ENCODE data around the gene SPSB2.

SPSB2 gene

GRCh38 chr12:6832125-6832524 is 41.0 kb downstream of the SPSB2 start:
- DNase-seq (ENCODE audit: low read depth): no peak

GRCh38 chr12:6831450-6831995 is 41.6 kb downstream of the SPSB2 start:
- DNase-seq (ENCODE audit: low read depth): no peak

GRCh38 chr12:6830999-6831398 is 42.1 kb downstream of the SPSB2 start:
- no peak for DNase-seq (ENCODE audit: low read depth)

GRCh38 chr12:6830286-6830890 is 42.7 kb downstream of the SPSB2 start:
- DNase-seq (ENCODE audit: low read depth): no peak

GRCh38 chr12:6829536-6830220 is 43.4 kb downstream of the SPSB2 start:
- no peak for DNase-seq (ENCODE audit: low read depth)

GRCh38 chr12:6828781-6829535 is 44.1 kb downstream of the SPSB2 start:
- DNase-seq (ENCODE audit: low read depth): peak; percentile 27

GRCh38 chr12:6827982-6828780 is 44.9 kb downstream of the SPSB2 start, which contains the start of gene P3H3:
P3H3 (plus strand) TSS chr12:6828407; CDS start chr12:6828441, 34 bp downstream.
- DNase-seq (ENCODE audit: low read depth): no peak

GRCh38 chr12:6827437-6827911 is 45.6 kb downstream of the SPSB2 start:
- peak; percentile 31 for DNase-seq (ENCODE audit: low read depth)

- no peak for DNase-seq (ENCODE audit: low read depth)
These were observed 46.2 kb downstream of the SPSB2 start for GRCh38 chr12:6826734-6827436.

GRCh38 chr12:6826125-6826733 is 46.9 kb downstream of the SPSB2 start:
- DNase-seq (ENCODE audit: low read depth): no peak

GRCh38 chr12:6825398-6826124 is 47.5 kb downstream of the SPSB2 start:
- DNase-seq (ENCODE audit: low read depth): peak; percentile 72

GRCh38 chr12:6824901-6825381 is 48.2 kb downstream of the SPSB2 start:
- no peak for DNase-seq (ENCODE audit: low read depth)

GRCh38 chr12:6824085-6824775 is 48.9 kb downstream of the SPSB2 start:
- DNase-seq (ENCODE audit: low read depth): no peak

GRCh38 chr12:6823182-6824084 is 49.7 kb downstream of the SPSB2 start:
- no peak for DNase-seq (ENCODE audit: low read depth)

- DNase-seq (ENCODE audit: low read depth): no peak
These were observed 50.5 kb downstream of the SPSB2 start for GRCh38 chr12:6822426-6823135.

GRCh38 chr12:6821591-6822425 is 51.3 kb downstream of the SPSB2 start, which contains the start of gene GPR162:
GPR162 (plus strand) TSS chr12:6821821; CDS start chr12:6823899, 2,078 bp downstream.
- no peak for DNase-seq (ENCODE audit: low read depth)

All from activated T-cell treated with anti-CD3 and anti-CD28 coated beads for 1 hour (primary cell).